HuH-7 (cell line): ENCODE data around the gene USP3.
"Not testable (repeated sequence)": the region's sequence is repeated elsewhere in the genome, so short reads cannot be mapped to it uniquely, and the experiment has no call there.

Experiments
- DNase-seq: peaks from one replicate; pipeline ENCODE4 v3.0.0; 2011; ENCODE audit warnings: low spot score

USP3 gene

DNA sequence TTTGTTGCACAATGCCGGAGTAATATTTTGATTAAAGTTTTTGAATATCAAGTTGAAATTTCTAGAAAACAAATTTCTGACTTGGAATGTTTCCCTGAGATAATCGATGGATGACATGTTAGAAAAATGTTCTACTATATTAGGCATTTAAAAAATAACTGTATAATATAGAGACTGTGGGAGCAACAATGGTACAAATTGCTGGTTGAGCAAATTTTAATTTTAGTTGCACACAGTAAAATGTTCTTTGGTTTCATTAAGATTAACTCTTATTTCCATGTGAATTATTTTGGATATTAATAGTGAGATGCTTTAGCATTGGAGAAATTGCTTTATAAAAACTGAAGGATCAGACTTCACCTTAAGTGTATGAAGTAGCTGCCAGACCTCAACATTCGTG is 9.3 kb downstream of the USP3 start:
- DNase-seq, result no peak

DNA sequence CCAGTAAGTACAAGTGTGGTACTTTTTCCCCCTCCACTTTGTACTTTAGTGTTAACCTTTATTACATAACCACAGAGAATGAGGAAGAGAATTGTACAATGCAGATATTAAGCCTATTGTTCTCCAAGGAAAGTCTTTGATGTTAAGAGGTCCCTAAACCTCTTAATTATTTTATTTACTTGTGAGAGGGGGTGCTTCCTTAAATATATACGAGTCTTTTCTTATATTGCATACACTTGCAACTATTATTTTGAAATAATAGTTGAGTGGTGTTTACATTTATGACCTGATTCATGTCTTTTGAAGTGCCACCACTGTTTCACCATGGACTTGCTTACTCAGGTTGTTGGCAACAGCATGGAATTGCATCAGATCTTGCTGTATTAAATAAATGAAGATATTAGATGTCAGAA is 10.1 kb downstream of the USP3 start:
- no peak for DNase-seq

DNA sequence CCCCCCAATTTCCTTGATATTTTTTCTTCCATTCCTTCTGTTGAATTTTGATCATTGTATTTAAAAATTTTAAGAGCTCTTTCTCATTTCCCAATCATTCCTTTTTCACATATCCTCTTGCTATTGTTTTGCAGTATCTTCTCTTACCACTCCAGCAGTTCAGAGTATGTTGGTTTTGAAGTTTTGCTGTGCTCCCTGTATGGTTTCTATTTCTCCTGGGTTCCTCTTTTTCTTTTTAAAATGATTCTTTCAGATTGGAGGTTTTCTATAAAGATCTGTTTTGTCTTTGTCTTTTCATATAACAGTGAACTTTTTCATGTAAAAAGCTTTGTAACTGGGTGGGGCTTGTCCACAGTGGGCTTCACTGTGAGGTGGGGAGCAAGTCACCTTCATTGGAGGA is 12.8 kb downstream of the USP3 start:
- DNase-seq, result no peak

DNA sequence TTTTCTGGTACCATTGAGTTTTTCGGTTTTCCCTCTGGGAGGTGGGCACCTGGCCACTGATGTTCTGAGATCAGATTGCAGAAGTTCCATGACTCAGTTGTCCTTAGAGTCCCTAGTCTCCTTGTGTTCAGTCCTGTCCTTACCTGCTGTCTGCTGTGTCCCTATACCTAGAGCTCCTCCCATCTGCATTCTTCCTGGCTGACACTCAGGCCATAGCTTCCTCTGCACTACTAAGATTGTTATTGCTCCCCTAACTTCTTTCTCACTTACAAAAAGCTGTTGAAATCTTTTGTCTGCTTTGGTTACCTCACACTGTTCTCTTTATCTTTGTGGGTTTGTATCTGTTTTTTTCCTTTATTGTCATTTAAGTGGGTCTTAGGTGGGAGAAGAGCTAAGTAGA is 13.2 kb downstream of the USP3 start:
- DNase-seq, result no peak

DNA sequence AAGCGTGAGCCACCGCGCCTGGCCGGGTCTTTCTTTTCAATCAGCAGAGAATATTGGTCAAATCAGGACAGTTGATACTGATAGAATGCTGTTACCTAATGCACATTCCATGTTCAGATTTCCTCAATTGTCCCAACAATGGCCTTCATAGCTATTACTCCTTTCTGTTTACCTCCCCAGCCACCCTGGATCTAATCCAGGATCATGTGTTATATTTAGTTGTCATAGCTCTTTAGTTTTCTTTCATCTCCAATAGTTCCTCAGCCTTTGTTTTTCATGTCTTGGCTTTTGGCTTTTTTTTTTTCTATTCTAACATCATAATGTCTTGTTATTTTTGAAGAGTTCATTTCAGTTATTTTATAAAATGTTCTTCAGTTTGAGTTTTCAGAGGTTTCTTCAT is 14.6 kb downstream of the USP3 start:
- no peak for DNase-seq

DNA sequence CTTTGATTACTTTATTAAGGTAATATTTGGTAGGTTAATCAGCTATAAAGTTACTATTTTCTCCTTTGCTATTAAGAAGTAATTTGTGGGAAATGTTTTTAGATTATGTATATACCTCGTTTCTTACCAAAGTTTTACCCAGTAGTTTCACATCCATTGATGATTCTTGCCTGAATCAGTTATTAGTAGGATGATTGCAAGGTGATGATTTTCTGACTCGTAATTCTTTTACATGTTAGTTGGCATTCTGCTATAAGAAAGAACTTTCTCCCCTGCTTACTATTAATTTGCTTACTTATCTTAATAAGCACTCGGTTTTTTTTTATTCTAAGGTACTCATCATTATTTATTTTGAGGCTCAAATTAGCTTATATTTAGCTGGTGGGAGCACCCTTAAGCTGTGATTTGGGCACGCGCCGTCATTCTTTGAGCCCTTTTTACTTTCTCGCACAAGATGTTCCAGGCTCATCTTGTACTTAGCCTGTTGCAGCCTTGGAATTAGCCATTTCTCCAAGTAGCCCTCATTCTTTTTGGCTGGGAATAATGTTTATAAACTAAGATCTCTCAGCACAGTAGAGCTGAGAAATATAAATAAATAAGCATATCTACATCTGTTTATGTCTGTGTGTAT is 15.3 kb downstream of the USP3 start:
- no peak for DNase-seq

DNA sequence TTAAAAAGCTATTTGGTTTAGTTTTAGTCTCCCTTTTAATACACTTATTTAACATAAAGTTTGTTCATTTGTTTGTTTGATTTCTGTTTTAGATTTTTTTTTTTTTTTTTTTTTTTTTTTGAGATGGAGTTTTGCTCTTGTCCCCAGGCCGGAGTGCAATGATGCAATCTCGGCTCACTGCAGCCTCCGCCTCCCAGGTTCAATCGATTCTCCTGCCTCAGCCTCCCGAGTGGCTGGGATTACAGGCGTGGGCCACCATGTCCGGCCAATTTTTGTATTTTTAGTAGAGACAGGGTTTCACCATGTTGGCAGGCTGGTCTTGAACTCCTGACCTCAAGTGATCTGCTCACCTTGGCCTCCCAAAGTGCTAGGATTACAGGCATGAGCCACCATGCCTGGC is 16.1 kb downstream of the USP3 start:
- not testable (repeated sequence) for DNase-seq

DNA sequence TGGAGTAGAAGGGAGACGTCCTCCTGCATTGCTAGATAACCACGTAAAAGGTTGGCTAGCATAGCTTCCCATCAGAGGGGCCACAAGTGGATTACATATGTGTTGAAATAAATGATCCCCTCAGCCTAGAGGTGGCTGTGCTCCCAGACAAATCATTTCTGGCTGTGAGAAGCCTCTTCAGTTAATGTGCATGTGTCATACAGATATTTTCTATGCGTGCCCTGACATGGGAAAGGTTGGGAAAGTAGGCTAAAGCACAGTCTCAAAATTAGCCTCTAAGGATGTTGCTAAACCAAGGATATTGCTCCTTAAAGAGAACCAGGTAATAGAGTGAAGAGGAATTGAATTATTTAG is 17.8 kb downstream of the USP3 start:
- DNase-seq, result no peak

DNA sequence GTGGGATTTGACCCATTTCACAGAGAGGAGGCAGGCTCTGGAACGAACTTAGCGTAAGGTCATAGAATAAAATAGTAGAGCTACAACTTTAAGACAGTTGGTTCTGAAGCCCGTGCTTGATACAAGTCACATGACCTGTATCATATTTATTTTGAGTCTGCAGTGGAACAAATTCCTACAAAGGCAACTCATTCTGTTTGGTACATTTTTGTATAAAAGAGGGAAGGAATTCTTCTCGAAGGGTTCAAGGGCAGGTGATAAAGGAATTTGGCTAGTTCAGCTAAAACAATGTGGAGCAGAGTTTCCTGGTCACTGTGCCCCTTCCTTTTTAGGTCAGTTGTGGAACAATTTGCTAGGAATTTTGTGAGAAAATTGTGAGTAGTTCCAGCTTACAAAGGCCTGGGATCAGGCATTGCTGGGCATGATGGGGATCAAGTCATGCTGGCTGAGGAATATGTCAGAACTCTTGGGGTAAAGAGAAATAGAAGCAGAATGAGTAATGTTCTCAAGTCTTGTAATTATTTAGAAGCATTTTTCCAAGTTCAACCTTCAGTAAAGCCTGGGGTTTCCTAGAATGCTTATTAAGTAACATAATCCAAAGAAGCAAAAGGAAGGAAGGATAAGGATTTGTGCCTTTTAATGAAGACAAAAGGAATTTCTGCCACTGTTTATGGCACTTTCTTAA is 19.1 kb downstream of the USP3 start:
- no peak for DNase-seq

DNA sequence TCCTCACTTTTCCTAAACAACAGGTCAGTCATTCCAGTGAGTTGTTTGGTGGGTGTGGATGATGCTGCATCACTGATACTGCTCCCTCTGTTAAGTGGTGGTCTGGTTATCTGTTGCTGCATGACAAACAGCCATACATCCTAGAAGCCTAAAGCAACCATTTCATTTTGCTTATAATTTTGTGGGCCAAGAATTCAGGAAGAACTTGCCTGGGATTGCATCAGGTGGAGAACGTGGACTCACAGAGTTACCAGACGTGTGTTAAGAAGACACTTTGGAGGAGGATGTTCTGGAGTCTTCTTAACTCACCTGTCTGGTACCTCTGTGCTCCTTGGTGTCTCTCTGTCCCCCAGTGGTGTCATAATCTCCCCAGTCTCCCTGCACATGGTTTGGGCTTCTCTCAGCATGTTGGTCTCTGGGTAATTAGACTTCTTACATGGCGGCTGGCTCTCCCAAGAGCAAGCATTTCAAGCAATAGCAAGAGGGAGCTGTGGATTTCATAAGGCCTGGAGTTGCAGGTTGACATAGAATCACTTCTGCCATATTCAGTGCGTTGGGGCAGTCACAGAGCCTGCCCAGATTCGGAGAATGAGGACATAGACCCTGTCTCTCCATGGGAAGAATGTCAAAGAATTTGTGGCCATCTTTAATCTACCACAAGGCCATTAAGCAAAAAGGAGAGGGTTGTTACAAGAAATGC is 20.1 kb downstream of the USP3 start:
- no peak for DNase-seq

DNA sequence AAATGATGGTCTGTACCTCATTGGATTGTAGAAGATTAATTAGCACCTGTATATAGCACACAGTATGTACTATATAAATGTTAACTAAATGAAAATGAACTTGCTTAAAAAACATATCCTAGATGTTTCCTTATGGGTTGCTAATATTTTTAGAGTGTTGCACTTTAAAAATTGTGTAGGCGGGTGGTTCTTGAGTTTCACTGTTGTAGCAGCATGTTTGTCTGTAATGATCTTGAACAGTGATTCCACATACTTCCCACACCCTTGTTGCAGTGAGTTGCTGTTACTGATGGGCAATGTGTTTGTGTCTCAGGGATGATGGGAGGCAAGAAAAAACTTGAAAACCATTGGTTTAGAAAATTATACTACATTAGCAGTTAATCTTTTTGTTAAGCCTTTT is 22.0 kb downstream of the USP3 start:
- no peak for DNase-seq

DNA sequence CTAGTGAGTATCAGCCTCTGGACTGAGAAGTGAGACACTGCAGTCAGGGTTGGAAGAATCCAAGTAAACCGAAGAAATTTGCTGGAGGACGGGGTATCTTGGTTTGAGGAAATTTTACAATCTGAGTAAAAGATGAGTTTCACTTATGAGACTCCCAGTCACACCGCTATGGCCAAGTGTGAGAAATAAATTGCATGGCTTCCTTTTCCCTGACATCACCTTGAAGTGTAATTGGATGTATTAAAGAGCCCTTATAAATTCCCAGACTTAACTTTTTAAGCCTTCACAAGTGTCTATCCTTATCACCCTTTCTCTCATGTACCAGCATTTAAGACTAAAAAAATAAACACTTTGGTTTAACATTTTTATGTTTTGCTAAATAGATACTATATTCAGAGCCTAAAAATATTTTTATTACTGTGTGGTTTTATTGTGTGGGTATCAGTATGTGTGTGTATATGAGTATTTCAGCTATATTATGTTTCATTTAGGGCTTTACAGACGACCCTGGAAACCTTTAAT is 23.8 kb downstream of the USP3 start:
- DNase-seq, result no peak

DNA sequence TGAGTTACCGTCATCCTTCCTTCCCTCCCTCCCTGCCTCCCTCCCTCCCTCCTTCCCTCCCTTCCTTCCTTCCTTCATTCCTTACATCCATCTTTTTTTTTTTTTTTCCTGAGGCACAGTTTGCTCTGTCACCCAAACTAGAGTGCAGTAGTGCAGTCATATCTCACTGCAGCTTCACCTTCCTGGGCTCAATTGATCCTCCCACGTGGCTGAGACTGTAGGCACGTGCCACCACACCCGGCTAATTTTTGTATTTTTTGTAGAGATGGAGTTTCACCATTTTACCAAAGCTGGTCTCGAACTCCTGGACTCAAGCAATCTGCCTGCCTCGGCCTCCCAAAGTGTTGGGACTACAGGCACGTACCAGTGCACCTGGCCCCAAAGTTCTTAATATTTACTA is 25.8 kb downstream of the USP3 start:
- DNase-seq, result no peak

DNA sequence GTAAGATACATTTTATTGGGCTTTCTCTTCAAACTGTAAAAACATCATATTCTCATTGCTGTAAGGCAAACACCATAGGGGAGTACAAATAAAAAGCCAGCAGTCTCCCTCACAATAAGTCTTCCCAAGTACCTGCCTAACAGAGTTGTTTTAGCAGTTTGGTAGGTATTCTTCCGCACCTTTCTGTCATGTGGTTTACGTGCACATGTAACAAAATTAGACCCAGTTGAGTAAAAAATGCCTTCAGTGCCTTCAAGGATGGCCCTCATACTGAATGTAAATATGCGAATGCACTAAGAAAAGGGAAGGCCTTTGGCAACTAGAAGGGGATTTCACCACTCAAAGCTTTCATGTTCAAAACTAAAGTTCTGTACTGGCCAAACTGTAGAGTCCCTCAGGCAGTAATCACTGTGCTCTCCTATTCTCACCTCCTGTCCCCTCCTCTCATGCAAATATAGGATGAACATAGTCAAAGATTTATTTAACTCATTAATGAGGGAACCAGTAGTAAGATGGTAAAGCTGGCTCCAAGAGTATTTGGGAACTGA is 26.4 kb downstream of the USP3 start:
- DNase-seq, result no peak

DNA sequence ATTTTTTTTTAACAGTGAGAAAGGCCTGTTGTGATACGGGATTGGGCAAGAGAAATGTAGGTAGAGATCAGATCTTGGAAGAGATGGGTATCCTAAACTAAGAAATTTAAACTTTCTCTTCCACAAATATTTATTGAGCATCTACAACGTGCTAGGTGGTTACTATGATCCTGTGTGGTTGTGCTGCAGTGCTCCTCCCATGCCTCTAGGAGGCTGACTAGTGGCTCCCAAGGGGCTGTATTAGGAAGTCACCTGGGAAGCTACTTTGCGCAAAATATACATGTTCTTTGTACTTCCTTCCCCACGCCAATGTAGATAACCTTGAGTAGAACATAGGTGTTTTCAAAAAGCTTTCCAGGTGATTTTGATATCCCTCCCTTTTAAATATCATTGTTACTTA is 27.2 kb downstream of the USP3 start:
- peak; percentile 21 for DNase-seq

DNA sequence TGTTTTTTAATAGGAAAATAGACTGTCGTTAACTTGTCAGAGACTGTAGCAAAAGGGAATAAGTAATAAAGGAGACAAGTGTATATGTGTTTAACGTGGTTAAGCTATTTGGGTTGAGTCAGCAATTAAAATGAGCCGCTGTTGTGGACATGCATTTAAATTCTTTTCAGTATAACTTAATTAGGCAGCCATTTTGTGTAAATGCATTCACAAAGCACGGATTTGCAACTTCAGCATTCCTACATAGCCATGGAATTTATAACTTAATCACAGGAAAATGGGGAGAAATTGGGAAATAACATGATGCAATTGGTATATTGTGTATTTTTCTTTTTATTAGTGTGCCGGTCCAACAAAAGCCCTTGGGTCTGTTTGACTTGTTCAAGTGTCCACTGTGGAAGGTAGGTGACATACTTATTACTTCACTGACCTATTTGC is 27.9 kb downstream of the USP3 start:
- DNase-seq, result no peak

DNA sequence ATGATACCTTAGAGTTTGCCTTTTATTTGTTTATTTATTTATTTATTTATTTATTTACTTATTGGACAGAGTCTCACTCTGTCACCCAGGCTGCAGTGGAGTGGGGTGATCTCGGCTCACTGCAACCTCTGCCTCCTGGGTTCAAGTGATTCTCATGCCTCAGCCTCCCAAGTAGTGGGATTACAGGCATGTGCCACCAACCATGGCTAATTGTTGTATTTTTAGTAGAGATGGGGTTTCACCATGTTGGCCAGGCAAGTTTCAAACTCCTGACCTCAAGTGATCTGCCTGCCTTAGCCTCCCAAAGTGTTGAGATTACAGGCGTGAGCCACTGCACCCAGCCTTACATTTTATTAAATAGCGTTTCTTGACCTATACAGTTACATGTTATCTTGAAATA is 30.5 kb downstream of the USP3 start:
- not testable (repeated sequence) for DNase-seq

DNA sequence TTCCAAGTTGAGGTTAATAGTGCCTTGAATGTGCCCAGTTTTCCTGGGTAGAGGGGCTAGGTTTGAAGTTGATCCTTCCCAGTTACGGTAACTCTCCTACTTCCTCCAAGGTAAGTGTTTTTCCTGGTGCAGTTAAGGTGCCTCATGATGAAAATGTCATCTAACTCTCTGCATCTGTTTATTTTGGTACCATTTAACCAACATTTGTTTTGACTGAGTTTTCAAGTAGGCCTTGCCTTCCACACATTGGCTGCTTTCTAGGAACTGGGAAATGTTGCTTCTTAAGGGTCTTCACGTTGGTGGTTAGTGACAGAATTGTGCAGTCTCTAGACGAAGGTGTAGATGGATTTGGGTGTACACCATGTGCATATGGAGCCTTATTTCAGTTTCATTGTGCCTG is 31.3 kb downstream of the USP3 start:
- DNase-seq, result no peak

DNA sequence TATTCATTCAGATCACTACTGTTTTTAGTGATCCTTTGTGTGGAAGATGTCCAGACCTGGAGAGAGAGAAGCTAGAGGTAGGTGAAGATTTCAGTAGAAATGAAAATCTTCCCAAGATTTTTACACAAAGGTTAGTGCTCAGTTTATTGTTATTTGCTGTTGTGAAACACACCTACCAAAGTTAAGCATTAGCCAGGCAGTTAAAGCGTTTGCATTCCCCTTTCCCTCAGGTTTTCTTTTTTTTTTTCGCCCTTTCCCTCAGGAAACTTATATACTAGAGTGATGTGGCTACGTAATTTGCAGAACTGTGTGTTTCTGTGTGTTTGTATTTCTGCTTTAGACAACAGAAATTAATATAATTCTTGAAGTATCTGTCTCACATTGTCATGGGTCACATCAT is 34.5 kb downstream of the USP3 start:
- DNase-seq, result no peak

DNA sequence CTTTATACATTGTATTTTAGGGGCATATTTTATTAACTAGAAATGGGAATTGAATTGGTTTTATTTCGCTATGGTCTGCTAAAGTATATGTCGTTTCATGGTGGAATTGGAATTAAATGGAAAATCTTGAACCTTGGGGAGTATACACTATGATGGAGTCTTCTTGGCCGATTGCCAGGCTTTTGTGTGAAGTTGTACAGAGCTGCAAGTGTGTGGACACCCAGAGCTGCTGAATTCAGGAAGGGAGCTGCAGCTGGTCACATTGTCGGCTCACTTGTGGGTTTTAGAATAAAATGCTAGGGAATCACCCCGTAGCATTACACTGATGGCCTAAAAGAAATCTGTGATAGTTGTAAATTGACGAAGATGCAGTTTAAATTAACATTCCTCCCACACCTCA is 35.1 kb downstream of the USP3 start:
- DNase-seq, result no peak

DNA sequence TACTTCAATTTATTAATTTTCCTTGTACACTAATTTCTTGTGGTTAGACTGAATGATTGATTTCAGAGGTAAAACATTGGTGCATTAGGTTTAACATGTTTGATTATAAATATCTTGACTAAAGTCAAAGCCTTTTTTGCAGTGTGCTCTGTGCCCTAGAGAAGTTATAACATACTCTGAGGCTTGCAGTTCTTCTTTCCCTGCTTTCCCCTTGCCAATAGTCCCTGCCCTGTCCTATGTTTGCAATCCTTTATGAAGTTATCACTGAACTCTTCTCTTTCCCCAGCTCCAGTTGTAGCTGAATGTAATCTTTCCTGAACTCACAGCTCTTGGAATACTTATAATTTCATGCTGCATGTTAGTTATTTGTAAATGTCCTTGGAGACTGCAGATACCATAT is 35.6 kb downstream of the USP3 start:
- DNase-seq, result no peak

DNA sequence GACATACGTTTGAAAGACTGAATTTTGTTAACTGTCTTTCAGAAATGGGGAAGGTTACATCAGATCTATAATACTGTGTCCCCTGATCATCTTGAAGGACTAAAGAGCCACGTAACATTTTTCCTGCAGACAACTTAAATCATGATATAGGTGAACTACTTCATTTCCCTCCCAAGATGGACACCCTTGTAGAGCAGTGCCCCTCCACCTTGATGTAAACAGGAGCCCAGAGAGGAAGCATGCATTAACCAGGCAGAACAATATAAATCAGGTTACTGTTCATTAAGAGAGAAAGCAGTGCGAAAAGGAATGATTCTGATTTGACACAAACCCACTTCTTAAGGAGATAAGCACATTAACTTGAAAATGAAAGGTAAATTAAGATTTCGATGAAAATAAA is 36.1 kb downstream of the USP3 start:
- no peak for DNase-seq
